ENCODE data around the gene BSG.

DNA sequence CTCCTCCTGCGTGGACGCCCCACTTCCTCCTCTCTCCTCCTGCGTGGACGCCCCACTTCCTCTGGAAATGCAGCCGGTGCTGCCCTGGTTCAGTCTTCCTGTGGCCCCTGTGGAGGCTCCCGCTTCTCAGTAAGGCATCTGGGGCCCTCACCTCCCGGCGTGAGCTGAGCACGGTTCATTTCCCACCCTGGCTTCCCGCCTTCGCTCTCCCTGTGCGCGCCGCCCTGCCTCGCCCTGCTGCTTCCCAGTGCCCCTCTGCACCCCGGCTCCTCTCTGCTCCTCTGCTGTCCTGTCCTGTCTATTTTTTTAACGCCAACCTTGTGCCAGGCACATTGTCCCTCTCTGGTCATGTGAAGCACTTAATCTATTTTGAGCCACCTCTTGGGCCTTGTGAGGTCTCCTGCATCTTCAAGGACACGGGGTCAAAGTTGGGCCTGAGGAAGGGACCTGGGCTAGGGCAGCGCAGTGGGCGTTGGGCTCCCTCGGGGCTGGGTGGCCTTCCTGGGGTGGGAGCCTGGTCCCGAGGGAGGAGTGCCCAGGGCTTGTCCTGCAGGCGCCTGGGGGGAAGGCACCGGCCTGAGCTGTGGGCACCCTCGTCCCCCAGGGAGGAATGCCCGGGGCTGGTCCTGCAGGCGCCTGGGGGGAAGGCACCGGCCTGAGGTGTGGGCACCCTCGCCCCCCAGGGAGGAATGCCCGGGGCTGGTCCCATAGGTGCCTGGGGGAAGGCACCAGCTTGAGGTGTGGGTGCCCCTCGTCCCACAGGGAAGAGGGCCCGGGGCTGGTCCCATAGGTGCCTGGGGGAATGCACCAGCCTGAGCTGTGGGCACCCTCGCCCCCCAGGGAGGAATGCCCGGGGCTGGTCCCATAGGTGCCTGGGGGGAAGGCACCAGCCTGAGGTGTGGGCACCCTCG, 30.2 kb downstream of the BSG start:
- TF ChIP-seq EZH2 (IDR thresholded peaks at IDR 0.05; ENCODE audit: low read depth, unreplicated experiment) (no peak), NANOG (IDR thresholded peaks at IDR 0.05; ENCODE audit: borderline replicate concordance) (no peak), CREB1 (CRISPR knock-in tag; IDR thresholded peaks at IDR 0.05; ENCODE audit: low read depth) (no peak), STAT1 (IDR thresholded peaks at IDR 0.05; ENCODE audit: unreplicated experiment) (no peak), EZH2phosphoT487 (IDR thresholded peaks at IDR 0.05; ENCODE audit: unreplicated experiment) (no peak), POLR2AphosphoS5 (IDR thresholded peaks at IDR 0.05; ENCODE audit: low read depth) (no peak), JUNB (IDR thresholded peaks at IDR 0.05; ENCODE audit: unreplicated experiment) (no peak), ZNF114 (CRISPR knock-in tag; IDR thresholded peaks at IDR 0.05) (no peak), ZNF331 (CRISPR knock-in tag; IDR thresholded peaks at IDR 0.05; ENCODE audit: low read depth) (no peak)
- TF ChIP-seq, protein P1, sequence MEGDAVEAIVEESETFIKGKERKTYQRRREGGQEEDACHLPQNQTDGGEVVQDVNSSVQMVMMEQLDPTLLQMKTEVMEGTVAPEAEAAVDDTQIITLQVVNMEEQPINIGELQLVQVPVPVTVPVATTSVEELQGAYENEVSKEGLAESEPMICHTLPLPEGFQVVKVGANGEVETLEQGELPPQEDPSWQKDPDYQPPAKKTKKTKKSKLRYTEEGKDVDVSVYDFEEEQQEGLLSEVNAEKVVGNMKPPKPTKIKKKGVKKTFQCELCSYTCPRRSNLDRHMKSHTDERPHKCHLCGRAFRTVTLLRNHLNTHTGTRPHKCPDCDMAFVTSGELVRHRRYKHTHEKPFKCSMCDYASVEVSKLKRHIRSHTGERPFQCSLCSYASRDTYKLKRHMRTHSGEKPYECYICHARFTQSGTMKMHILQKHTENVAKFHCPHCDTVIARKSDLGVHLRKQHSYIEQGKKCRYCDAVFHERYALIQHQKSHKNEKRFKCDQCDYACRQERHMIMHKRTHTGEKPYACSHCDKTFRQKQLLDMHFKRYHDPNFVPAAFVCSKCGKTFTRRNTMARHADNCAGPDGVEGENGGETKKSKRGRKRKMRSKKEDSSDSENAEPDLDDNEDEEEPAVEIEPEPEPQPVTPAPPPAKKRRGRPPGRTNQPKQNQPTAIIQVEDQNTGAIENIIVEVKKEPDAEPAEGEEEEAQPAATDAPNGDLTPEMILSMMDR (conservative IDR thresholded peaks at IDR 0.05; ENCODE audit: low read depth in 2 of 2): no peak
- TF ChIP-seq, protein P2, sequence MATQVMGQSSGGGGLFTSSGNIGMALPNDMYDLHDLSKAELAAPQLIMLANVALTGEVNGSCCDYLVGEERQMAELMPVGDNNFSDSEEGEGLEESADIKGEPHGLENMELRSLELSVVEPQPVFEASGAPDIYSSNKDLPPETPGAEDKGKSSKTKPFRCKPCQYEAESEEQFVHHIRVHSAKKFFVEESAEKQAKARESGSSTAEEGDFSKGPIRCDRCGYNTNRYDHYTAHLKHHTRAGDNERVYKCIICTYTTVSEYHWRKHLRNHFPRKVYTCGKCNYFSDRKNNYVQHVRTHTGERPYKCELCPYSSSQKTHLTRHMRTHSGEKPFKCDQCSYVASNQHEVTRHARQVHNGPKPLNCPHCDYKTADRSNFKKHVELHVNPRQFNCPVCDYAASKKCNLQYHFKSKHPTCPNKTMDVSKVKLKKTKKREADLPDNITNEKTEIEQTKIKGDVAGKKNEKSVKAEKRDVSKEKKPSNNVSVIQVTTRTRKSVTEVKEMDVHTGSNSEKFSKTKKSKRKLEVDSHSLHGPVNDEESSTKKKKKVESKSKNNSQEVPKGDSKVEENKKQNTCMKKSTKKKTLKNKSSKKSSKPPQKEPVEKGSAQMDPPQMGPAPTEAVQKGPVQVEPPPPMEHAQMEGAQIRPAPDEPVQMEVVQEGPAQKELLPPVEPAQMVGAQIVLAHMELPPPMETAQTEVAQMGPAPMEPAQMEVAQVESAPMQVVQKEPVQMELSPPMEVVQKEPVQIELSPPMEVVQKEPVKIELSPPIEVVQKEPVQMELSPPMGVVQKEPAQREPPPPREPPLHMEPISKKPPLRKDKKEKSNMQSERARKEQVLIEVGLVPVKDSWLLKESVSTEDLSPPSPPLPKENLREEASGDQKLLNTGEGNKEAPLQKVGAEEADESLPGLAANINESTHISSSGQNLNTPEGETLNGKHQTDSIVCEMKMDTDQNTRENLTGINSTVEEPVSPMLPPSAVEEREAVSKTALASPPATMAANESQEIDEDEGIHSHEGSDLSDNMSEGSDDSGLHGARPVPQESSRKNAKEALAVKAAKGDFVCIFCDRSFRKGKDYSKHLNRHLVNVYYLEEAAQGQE (IDR thresholded peaks at IDR 0.05; ENCODE audit: unreplicated experiment): no peak
- TF ChIP-seq, protein P3, sequence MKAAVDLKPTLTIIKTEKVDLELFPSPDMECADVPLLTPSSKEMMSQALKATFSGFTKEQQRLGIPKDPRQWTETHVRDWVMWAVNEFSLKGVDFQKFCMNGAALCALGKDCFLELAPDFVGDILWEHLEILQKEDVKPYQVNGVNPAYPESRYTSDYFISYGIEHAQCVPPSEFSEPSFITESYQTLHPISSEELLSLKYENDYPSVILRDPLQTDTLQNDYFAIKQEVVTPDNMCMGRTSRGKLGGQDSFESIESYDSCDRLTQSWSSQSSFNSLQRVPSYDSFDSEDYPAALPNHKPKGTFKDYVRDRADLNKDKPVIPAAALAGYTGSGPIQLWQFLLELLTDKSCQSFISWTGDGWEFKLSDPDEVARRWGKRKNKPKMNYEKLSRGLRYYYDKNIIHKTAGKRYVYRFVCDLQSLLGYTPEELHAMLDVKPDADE (IDR thresholded peaks at IDR 0.05): no peak
- TF ChIP-seq, protein P4, sequence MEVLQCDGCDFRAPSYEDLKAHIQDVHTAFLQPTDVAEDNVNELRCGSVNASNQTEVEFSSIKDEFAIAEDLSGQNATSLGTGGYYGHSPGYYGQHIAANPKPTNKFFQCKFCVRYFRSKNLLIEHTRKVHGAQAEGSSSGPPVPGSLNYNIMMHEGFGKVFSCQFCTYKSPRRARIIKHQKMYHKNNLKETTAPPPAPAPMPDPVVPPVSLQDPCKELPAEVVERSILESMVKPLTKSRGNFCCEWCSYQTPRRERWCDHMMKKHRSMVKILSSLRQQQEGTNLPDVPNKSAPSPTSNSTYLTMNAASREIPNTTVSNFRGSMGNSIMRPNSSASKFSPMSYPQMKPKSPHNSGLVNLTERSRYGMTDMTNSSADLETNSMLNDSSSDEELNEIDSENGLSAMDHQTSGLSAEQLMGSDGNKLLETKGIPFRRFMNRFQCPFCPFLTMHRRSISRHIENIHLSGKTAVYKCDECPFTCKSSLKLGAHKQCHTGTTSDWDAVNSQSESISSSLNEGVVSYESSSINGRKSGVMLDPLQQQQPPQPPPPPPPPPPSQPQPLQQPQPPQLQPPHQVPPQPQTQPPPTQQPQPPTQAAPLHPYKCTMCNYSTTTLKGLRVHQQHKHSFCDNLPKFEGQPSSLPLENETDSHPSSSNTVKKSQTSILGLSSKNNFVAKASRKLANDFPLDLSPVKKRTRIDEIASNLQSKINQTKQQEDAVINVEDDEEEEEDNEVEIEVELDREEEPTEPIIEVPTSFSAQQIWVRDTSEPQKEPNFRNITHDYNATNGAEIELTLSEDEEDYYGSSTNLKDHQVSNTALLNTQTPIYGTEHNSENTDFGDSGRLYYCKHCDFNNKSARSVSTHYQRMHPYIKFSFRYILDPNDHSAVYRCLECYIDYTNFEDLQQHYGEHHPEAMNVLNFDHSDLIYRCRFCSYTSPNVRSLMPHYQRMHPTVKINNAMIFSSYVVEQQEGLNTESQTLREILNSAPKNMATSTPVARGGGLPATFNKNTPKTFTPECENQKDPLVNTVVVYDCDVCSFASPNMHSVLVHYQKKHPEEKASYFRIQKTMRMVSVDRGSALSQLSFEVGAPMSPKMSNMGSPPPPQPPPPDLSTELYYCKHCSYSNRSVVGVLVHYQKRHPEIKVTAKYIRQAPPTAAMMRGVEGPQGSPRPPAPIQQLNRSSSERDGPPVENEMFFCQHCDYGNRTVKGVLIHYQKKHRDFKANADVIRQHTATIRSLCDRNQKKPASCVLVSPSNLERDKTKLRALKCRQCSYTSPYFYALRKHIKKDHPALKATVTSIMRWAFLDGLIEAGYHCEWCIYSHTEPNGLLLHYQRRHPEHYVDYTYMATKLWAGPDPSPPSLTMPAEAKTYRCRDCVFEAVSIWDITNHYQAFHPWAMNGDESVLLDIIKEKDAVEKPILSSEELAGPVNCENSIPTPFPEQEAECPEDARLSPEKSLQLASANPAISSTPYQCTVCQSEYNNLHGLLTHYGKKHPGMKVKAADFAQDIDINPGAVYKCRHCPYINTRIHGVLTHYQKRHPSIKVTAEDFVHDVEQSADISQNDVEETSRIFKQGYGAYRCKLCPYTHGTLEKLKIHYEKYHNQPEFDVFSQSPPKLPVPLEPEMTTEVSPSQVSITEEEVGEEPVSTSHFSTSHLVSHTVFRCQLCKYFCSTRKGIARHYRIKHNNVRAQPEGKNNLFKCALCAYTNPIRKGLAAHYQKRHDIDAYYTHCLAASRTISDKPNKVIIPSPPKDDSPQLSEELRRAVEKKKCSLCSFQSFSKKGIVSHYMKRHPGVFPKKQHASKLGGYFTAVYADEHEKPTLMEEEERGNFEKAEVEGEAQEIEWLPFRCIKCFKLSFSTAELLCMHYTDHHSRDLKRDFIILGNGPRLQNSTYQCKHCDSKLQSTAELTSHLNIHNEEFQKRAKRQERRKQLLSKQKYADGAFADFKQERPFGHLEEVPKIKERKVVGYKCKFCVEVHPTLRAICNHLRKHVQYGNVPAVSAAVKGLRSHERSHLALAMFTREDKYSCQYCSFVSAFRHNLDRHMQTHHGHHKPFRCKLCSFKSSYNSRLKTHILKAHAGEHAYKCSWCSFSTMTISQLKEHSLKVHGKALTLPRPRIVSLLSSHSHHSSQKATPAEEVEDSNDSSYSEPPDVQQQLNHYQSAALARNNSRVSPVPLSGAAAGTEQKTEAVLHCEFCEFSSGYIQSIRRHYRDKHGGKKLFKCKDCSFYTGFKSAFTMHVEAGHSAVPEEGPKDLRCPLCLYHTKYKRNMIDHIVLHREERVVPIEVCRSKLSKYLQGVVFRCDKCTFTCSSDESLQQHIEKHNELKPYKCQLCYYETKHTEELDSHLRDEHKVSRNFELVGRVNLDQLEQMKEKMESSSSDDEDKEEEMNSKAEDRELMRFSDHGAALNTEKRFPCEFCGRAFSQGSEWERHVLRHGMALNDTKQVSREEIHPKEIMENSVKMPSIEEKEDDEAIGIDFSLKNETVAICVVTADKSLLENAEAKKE (CRISPR knock-in tag; IDR thresholded peaks at IDR 0.05): no peak
